ACC112 (cell line): ENCODE measurements around the gene HIVEP3.

Experiments used
- H2AFZ ChIP-seq: fragments of 200-600 bp; sonication (generic); one replicate; pipeline ENCODE4 v1.6.0; 2017; ENCODE audit warnings: antibody characterized with exemption, low read length; ENCODE audit not compliant: unreplicated experiment
- H3K27ac ChIP-seq: fragments of 200-600 bp; sonication (generic); 2 replicates; pipeline ENCODE4 v1.5.1; 2014; ENCODE audit warnings: low read depth, mild to moderate bottlenecking, antibody characterized with exemption, low read length, moderate library complexity
- H3K27me3 ChIP-seq: fragments of 200-600 bp; sonication (generic); 2 replicates; pipeline ENCODE4 v1.6.1; 2014; ENCODE audit warnings: mild to moderate bottlenecking, antibody characterized with exemption, low read length, moderate library complexity, mixed read lengths; ENCODE audit not compliant: insufficient read depth
- H3K36me3 ChIP-seq: fragments of 200-600 bp; sonication (generic); 2 replicates; pipeline ENCODE4 v1.6.1; 2016; ENCODE audit warnings: mild to moderate bottlenecking, antibody characterized with exemption, low read length, moderate library complexity, mixed read lengths; ENCODE audit not compliant: insufficient read depth
- H3K4me1 ChIP-seq: fragments of 200-600 bp; sonication (generic); one replicate; pipeline ENCODE4 v1.6.1; 2016; ENCODE audit warnings: low read length, mixed read lengths; ENCODE audit not compliant: insufficient read depth, unreplicated experiment, control insufficient read depth
- H3K4me3 ChIP-seq: fragments of 200-600 bp; sonication (generic); 2 replicates; pipeline ENCODE4 v1.5.1; 2014; ENCODE audit warnings: mild to moderate bottlenecking, low read depth, low read length
- H3K79me2 ChIP-seq: fragments of 200-600 bp; sonication (generic); one replicate; pipeline ENCODE4 v1.6.0; 2016; ENCODE audit warnings: low read length; ENCODE audit not compliant: control insufficient read depth, unreplicated experiment, insufficient read depth

Gene HIVEP3

GRCh38 chr1:41895552-41895951 lies 23.2 kb downstream of the HIVEP3 start:
- H3K36me3 ChIP-seq, result no peaks in the 10 kb centered on the region
- no peak overlapping the region for H3K4me3 ChIP-seq
- no peaks in the 10 kb centered on the region for H3K79me2 ChIP-seq
- no peaks in the 10 kb centered on the region for H3K27me3 ChIP-seq
- no peak overlapping the region for H3K27ac ChIP-seq
- peak overlapping the region; percentile 30 for H2AFZ ChIP-seq
- peaks cover 25% of the 10 kb centered on the region for H3K4me1 ChIP-seq

GRCh38 chr1:41894808-41895483 lies 23.8 kb downstream of the HIVEP3 start:
- Histone ChIP-seq H3K27me3 (no peaks in the 10 kb centered on the region), H3K4me1 (peaks cover 20% of the 10 kb centered on the region), H3K27ac (no peak overlapping the region), H2AFZ (peak overlapping the region; percentile 30), H3K4me3 (no peak overlapping the region), H3K36me3 (no peaks in the 10 kb centered on the region), H3K79me2 (no peaks in the 10 kb centered on the region)

- Histone ChIP-seq H3K36me3 (no peaks in the 10 kb centered on the region), H3K79me2 (no peaks in the 10 kb centered on the region), H3K4me3 (no peak overlapping the region), H3K27me3 (no peaks in the 10 kb centered on the region), H3K4me1 (peaks cover 20% of the 10 kb centered on the region), H3K27ac (no peak overlapping the region), H2AFZ (no peak overlapping the region)
Measured at GRCh38 chr1:41894101-41894807, 24.5 kb downstream of the HIVEP3 start.

GRCh38 chr1:41892301-41892781 lies 26.4 kb downstream of the HIVEP3 start:
- Histone ChIP-seq H3K4me1 (peaks cover 11% of the 10 kb centered on the region), H3K36me3 (no peaks in the 10 kb centered on the region), H3K4me3 (0 out of 2 replicates have a peak overlapping the region, but pooled peaks have one; percentile 71), H2AFZ (peak overlapping the region; percentile 98), H3K27me3 (no peaks in the 10 kb centered on the region), H3K79me2 (no peaks in the 10 kb centered on the region), H3K27ac (no peak overlapping the region)

GRCh38 chr1:41891199-41891896 lies 27.4 kb downstream of the HIVEP3 start:
- no peaks in the 10 kb centered on the region for H3K36me3 ChIP-seq
- peak overlapping the region; percentile 33; the same call in 1 of the 2 replicates for H3K27ac ChIP-seq
- H2AFZ ChIP-seq, result peak overlapping the region; percentile 98
- peak overlapping the region; percentile 71 for H3K4me3 ChIP-seq
- peaks cover 11% of the 10 kb centered on the region for H3K4me1 ChIP-seq
- no peaks in the 10 kb centered on the region for H3K27me3 ChIP-seq
- no peaks in the 10 kb centered on the region for H3K79me2 ChIP-seq

GRCh38 chr1:41890825-41891198 lies 27.9 kb downstream of the HIVEP3 start:
- peak overlapping the region; percentile 33; the same call in 1 of the 2 replicates for H3K27ac ChIP-seq
- no peaks in the 10 kb centered on the region for H3K36me3 ChIP-seq
- peaks cover 11% of the 10 kb centered on the region for H3K4me1 ChIP-seq
- peak overlapping the region; percentile 71 for H3K4me3 ChIP-seq
- no peaks in the 10 kb centered on the region for H3K27me3 ChIP-seq
- H3K79me2 ChIP-seq, result no peaks in the 10 kb centered on the region
- H2AFZ ChIP-seq, result peak overlapping the region; percentile 98

- Histone ChIP-seq H3K4me3 (no peak overlapping the region), H3K27me3 (no peaks in the 10 kb centered on the region), H3K4me1 (peaks cover 9% of the 10 kb centered on the region), H3K79me2 (no peaks in the 10 kb centered on the region), H2AFZ (no peak overlapping the region), H3K36me3 (no peaks in the 10 kb centered on the region), H3K27ac (no peak overlapping the region)
Measured at GRCh38 chr1:41889506-41890414, 29.0 kb downstream of the HIVEP3 start.

- no peaks in the 10 kb centered on the region for H3K27me3 ChIP-seq
- no peak overlapping the region for H3K27ac ChIP-seq
- no peak overlapping the region for H3K4me3 ChIP-seq
- peaks cover 9% of the 10 kb centered on the region for H3K4me1 ChIP-seq
- no peaks in the 10 kb centered on the region for H3K36me3 ChIP-seq
- no peaks in the 10 kb centered on the region for H3K79me2 ChIP-seq
- H2AFZ ChIP-seq, result no peak overlapping the region
Measured at GRCh38 chr1:41888756-41889155, 30.0 kb downstream of the HIVEP3 start.

- H3K4me3 ChIP-seq, result no peak overlapping the region
- no peaks in the 10 kb centered on the region for H3K36me3 ChIP-seq
- no peaks in the 10 kb centered on the region for H3K27me3 ChIP-seq
- no peak overlapping the region for H3K27ac ChIP-seq
- peaks cover 9% of the 10 kb centered on the region for H3K4me1 ChIP-seq
- no peaks in the 10 kb centered on the region for H3K79me2 ChIP-seq
- H2AFZ ChIP-seq, result no peak overlapping the region
Measured at GRCh38 chr1:41887365-41887764, 31.4 kb downstream of the HIVEP3 start.
